Measurements from ENCODE around the gene ADAMTS15.

DNA sequence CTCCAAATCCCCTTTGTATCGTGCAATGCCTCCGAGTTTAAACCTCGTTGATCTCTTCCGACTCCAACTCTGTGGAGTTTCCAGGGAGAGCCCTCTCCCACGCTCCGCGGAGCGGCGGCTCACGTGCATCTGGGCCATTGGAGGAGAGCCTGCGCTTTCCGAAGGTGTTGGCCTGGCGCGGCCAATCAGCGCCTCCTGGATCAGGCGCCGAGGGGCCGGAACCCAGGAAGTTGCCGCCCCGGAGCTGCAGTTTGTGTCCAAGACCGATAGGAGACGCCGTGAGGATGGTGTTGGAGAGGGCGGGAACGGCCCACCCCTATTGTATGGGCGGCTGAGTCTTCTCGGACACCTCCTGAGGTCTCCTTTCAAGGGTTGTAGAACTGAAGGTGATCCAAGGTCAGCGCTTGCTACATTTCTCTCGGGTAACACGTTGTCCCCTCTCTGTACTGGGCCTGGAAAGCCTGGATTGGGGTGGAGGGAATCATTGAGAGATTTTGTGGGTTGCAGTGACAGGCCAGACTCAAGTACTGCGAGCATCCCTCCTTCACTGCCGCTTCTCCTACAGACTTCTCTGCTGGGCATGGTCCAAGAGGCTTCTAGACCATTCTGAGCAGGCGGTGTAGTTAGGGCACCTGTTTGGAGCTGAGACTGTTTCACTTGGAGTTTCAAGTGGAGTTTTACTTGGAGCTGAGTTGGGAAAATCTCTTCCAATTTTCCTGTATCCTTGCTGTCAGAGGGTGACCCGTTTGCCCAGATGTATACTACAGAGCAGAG, 1.7 kb downstream of the ADAMTS15 start:
- TF ChIP-seq, protein P1, sequence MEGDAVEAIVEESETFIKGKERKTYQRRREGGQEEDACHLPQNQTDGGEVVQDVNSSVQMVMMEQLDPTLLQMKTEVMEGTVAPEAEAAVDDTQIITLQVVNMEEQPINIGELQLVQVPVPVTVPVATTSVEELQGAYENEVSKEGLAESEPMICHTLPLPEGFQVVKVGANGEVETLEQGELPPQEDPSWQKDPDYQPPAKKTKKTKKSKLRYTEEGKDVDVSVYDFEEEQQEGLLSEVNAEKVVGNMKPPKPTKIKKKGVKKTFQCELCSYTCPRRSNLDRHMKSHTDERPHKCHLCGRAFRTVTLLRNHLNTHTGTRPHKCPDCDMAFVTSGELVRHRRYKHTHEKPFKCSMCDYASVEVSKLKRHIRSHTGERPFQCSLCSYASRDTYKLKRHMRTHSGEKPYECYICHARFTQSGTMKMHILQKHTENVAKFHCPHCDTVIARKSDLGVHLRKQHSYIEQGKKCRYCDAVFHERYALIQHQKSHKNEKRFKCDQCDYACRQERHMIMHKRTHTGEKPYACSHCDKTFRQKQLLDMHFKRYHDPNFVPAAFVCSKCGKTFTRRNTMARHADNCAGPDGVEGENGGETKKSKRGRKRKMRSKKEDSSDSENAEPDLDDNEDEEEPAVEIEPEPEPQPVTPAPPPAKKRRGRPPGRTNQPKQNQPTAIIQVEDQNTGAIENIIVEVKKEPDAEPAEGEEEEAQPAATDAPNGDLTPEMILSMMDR (IDR thresholded peaks at IDR 0.05): no peak
- no peak for TF ChIP-seq POLR2A (IDR thresholded peaks at IDR 0.05)

Measured in lower leg skin (tissue), 3 donors.